Activated CD8-positive, alpha-beta memory T cell treated with anti-CD3 and anti-CD28 coated beads for 48 hours (primary cell): ENCODE measurements around the gene PPP1R3E.
"Not testable (repeated sequence)": the region's sequence is repeated elsewhere in the genome, so short reads cannot be mapped to it uniquely, and the experiment has no call there.

ENCODE experiments used
- DNase-seq, 3 experiments: peaks; one replicate each; pipeline ENCODE4 v3.0.0-alpha.2; 2020; ENCODE audit warnings: low read depth in 2 of 3, low spot score in 2 of 3

Gene PPP1R3E

GRCh38 chr14:23302290-23303225, at the start of gene PPP1R3E:
Gene PPP1R3E (minus strand): TSS chr14:23302859. CDS start chr14:23302576, 283 bp downstream.
- DNase-seq: peak; percentile 64 to 66 (median 66)

- no peak for DNase-seq
Measured at GRCh38 chr14:23351681-23352505, 49.2 kb upstream of the PPP1R3E start.

- DNase-seq: no peak
Measured at GRCh38 chr14:23349156-23349845, 46.6 kb upstream of the PPP1R3E start.

- no peak for DNase-seq
Measured at GRCh38 chr14:23348297-23348655, 45.6 kb upstream of the PPP1R3E start.

- DNase-seq: no peak
Measured at GRCh38 chr14:23347406-23348296, 45.0 kb upstream of the PPP1R3E start.

- no peak for DNase-seq
Measured at GRCh38 chr14:23346693-23347405, 44.2 kb upstream of the PPP1R3E start.

GRCh38 chr14:23345987-23346692, 43.5 kb upstream of the PPP1R3E start:
- no peak for DNase-seq

- DNase-seq: no peak
Measured at GRCh38 chr14:23344481-23344880, 41.8 kb upstream of the PPP1R3E start.

GRCh38 chr14:23339506-23340268, 37.0 kb upstream of the PPP1R3E start:
- no peak for DNase-seq

GRCh38 chr14:23335623-23336022, 33.0 kb upstream of the PPP1R3E start:
- DNase-seq: no peak

GRCh38 chr14:23327947-23328744, 25.5 kb upstream of the PPP1R3E start:
- no peak for DNase-seq

GRCh38 chr14:23326491-23327332, 24.1 kb upstream of the PPP1R3E start:
- no peak for DNase-seq

- not testable (repeated sequence) for DNase-seq
Measured at GRCh38 chr14:23325746-23326145, 23.1 kb upstream of the PPP1R3E start.

- no peak for DNase-seq
Measured at GRCh38 chr14:23324993-23325392, 22.3 kb upstream of the PPP1R3E start.

- no peak for DNase-seq
Measured at GRCh38 chr14:23324455-23324846, 21.8 kb upstream of the PPP1R3E start.

- no peak for DNase-seq
Measured at GRCh38 chr14:23323838-23324454, 21.3 kb upstream of the PPP1R3E start.
